Measurements from ENCODE around the gene SLC34A1.
"Not testable (repeated sequence)": the region's sequence is repeated elsewhere in the genome, so short reads cannot be mapped to it uniquely, and the experiment has no call there.

The SLC34A1 gene

DNA sequence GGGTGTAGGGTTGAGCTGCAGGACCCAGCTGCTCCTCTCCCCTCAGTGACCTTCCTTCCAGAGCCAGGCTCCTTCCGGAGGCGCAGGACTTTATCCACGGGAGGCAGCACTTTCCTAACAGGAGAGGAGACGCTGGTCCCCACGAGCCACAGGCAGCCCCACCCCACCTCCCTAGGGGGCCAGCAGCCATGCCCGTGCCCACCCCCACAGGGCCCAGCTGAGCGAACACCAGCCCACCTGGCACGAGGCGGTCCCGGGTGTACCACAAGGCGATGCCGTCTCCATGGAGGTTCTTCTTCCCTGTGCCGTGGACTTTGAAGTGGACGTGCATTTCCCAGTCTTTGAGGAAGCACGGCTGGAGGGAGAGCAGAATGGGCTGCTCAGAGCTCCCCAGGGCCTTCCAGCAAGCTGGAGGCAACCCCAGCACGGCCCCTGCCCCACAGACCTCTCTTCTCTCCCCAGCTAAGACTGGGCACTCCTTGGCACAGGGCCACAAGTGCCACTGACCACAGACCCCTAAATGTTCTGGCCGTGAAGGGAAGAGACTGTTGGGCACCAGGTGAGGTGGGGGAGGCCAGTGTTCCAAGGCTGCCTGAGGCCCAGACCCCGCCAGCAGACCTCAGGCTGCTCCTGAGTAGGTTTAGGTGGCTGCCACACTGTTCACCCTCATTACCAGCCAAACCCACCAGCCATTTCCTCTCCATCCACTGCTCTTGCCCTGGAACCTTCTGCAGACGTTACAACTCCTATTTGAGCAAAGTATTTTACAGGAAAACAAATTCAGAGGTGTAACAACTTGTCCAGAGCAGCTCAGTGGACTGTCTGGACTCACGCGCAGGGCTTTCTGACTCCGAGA, 45.8 kb upstream of the SLC34A1 start:
- no peak overlapping the region for H3K27ac ChIP-seq
- no peak overlapping the region for H3K4me3 ChIP-seq
- no peak for DNase-seq (ENCODE audit: low spot score)
- TF ChIP-seq, protein P1, sequence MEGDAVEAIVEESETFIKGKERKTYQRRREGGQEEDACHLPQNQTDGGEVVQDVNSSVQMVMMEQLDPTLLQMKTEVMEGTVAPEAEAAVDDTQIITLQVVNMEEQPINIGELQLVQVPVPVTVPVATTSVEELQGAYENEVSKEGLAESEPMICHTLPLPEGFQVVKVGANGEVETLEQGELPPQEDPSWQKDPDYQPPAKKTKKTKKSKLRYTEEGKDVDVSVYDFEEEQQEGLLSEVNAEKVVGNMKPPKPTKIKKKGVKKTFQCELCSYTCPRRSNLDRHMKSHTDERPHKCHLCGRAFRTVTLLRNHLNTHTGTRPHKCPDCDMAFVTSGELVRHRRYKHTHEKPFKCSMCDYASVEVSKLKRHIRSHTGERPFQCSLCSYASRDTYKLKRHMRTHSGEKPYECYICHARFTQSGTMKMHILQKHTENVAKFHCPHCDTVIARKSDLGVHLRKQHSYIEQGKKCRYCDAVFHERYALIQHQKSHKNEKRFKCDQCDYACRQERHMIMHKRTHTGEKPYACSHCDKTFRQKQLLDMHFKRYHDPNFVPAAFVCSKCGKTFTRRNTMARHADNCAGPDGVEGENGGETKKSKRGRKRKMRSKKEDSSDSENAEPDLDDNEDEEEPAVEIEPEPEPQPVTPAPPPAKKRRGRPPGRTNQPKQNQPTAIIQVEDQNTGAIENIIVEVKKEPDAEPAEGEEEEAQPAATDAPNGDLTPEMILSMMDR (IDR thresholded peaks at IDR 0.05) = no peak

DNA sequence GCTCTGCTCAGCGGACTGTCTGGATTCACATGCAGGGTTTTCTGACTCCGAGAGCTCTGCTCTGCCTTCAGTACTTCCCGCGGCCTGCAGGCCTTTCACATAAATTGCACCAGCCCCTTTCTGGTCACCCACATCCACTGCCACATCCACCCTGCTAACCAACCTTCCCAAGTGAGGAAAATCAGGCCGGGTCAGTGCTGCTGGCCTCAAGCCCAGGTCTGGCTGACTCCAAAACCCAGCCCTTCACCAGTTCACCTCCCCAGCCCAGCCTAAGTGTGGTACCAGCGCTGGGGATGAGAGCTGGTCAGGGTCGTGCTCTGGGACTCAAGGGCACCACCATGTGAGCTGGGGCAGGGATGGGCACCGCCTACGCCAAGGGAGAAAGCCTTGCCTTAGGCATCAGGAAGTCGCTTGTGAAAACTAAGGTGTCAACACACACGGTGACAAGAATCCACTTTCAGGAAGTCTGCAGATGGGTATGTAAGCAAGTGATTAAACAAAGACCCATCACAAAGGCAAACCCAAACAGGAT, 45.1 kb upstream of the SLC34A1 start:
- Histone ChIP-seq H3K4me3 (no peak overlapping the region), H3K27ac (no peak overlapping the region)
- peak; percentile 58 for DNase-seq (ENCODE audit: low spot score)
- TF ChIP-seq, protein P1 (IDR thresholded peaks at IDR 0.05) = no peak

DNA sequence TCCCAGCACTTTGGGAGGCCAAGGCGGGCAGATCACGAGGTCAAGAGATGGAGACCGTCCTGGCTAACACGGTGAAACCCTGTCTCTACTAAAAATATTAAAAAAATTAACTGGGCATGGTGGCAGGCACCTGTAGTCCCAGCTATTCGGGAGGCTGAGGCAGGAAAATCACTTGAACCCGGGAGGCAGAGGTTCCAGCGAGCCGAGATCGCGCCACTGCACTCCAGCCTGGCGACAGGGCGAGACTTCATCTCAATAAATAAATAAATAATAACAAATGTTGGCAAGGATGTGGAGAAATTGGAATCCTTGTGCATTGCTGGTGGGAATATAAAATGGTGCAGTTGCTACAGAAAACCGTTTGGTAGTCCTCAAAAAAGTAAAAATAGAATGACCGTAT, 41.2 kb upstream of the SLC34A1 start:
- H3K27ac ChIP-seq; DNase-seq (ENCODE audit: low spot score); H3K4me3 ChIP-seq: not testable (repeated sequence)

DNA sequence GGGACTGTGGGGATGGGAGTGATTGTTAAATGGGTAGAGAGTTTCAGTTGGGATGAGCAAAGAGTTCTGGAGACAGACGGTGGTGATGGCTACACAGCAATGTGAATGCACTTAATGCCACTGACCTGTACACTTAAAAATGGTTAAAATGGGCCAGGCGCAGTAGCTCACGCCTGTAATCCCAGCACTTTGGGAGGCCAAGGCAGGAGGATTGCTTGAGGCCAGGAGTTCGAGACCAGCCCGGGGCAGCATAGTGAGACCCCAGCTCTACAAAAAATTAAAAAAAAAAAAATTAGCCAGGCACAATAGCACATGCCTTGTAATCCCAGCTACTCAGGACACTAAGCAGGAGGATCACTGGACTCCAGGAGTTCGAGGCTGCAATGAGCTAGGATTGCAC, 40.5 kb upstream of the SLC34A1 start:
- H3K27ac ChIP-seq = no peak overlapping the region
- no peak for DNase-seq (ENCODE audit: low spot score)
- TF ChIP-seq, protein P1 (IDR thresholded peaks at IDR 0.05) = no peak
- H3K4me3 ChIP-seq = no peak overlapping the region

DNA sequence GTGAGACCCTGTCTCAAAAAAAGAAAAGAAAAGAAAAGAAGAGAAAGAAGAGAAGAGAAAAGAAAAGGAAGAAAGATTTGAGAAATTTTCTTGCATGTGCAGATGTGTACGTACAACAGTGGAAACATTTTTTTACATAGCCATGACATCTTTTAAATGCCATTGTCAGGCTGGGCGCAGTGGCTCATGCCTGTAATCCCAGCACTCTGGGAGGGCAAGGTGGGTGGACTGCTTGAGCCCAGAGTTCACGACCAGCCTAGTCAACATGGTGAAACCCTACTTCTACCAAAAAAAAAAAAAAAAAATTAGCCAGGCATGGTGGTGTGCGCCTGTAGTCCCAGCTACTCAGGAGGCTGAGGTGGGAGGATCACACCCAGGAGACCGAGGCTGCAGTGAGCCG, 39.3 kb upstream of the SLC34A1 start:
- TF ChIP-seq, protein P1 (IDR thresholded peaks at IDR 0.05) = no peak
- Histone ChIP-seq H3K4me3 (no peak overlapping the region), H3K27ac (no peak overlapping the region)
- DNase-seq (ENCODE audit: low spot score) = no peak

DNA sequence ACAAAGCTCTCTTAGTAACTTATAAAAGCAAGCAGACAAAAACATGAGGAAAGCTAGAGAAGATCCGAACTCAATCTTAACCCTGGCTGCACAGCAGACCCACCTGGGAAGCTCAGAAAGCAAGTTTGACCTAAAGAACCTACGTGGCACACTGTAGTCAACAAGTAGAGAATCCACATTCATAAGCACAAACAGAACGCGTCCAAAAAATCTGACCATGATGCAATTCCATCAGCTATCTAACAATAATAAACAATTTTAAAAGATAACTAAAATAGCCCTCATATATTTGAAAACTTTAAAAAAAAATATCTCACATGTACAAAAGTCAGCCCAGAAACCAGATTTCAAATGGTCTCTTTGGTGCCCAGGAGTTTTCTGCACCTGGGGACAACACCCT, 37.4 kb upstream of the SLC34A1 start:
- Histone ChIP-seq H3K27ac (no peak overlapping the region), H3K4me3 (no peak overlapping the region)
- DNase-seq (ENCODE audit: low spot score) = no peak
- TF ChIP-seq, protein P1 (IDR thresholded peaks at IDR 0.05) = no peak

DNA sequence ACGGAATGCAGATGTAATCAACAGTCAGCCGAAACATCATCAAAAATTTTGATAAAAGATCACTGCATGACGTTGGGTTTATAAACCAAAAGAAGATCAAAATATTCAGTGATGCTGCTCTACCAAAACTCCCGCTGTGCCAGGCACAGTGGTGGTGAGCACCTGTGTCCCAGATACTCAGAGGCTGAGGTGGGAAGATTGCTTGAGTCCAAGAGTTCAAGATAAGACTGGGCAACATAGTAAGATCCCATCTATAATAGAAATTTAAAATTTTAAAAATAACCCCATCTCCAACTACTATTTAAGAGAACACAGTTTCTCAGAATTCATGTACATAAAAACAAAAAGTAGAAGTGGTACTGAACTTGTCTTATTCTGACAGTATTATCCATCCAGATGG, 36.5 kb upstream of the SLC34A1 start:
- no peak overlapping the region for H3K4me3 ChIP-seq
- H3K27ac ChIP-seq = no peak overlapping the region
- no peak for DNase-seq (ENCODE audit: low spot score)
- TF ChIP-seq, protein P1 (IDR thresholded peaks at IDR 0.05) = no peak
